Peyer's patch (tissue), 4 donors: Measurements from ENCODE around the gene HOXC6. TPM values are rescaled to one million over a fixed set of nuclear protein-coding genes. Genes with fewer than 3 reads are reported as not detected.

ENCODE experiments used
- DNase-seq, 3 donors: peaks; one replicate each; pipeline ENCODE4 v3.0.0-alpha.2; 2017 to 2019
- H3K27ac ChIP-seq, 4 donors: fragments of 200-600 bp; sonication (generic); one replicate each; pipeline ENCODE4 v1.5.1; 2016 to 2019
- H3K27me3 ChIP-seq, 2 donors: fragments of 200-600 bp; sonication (generic); one replicate each; pipeline ENCODE4 v1.5.1; 2019
- H3K36me3 ChIP-seq, 3 donors: fragments of 200-600 bp; sonication (generic); one replicate each; pipeline ENCODE4 v1.5.1; 2016 to 2019
- H3K4me1 ChIP-seq, 4 donors: fragments of 200-600 bp; sonication (generic); one replicate each; pipeline ENCODE4 v1.5.1; 2016 to 2019
- H3K4me3 ChIP-seq, 4 donors: fragments of 200-600 bp; sonication (generic); 1 replicate in 3 of 4; 2 replicates in 1 of 4; pipeline ENCODE4 v1.5.1; 2016 to 2019; ENCODE audit warnings: mild to moderate bottlenecking in 1 of 4
- H3K9me3 ChIP-seq, 4 donors: fragments of 200-600 bp; sonication (generic); one replicate each; pipeline ENCODE4 v1.5.1; 2016 to 2019; ENCODE audit warnings: mild to moderate bottlenecking in 1 of 4
- CTCF ChIP-seq, 6 experiments: fragments of 450-650 bp in 4 of 6; fragments of 200-600 bp in 2 of 6; sonication (generic) in 1 of 6; IDR thresholded peaks; one replicate each; pipeline ENCODE4 v1.5.1; 2017 to 2019; ENCODE audit warnings: antibody characterized with exemption in 6 of 6, mild to moderate bottlenecking in 3 of 6, moderate library complexity in 1 of 6
- POLR2A ChIP-seq, 2 donors: fragments of 450-650 bp; IDR thresholded peaks; one replicate each; pipeline ENCODE4 v1.5.1; 2017; ENCODE audit warnings: antibody characterized with exemption in 2 of 2, mild to moderate bottlenecking in 2 of 2, moderate library complexity in 2 of 2
- total RNA-seq, 4 donors: library from RNA; depleted of rRNA; stranded (reverse); fragments of >200 nt; gene quantifications; one replicate each; pipeline ENCODE4 v1.1.0, GENCODE V29; 2016

HOXC6 gene
- total RNA-seq, 4 donors from 2014 or later: 0.70 to 1.7 (median 1.3) TPM

- DNase-seq: peak; percentile 75 to 90 (median 80)
- Histone ChIP-seq H3K4me3 (peak overlapping the region; percentile 34 to 56 (median 47)), H3K27ac (peak overlapping the region; percentile 76 to 94 (median 82)), H3K4me1 (peaks cover 0 to 18% (median 5%) of the 10 kb centered on the region in 4 donors), H3K27me3 (peaks cover 0 to 15% of the 10 kb centered on the region in 2 donors), H3K9me3 (no peaks in the 10 kb centered on the region), H3K36me3 (no peaks in the 10 kb centered on the region)
- TF ChIP-seq CTCF (IDR thresholded peaks at IDR 0.05) (no peak), POLR2A (IDR thresholded peaks at IDR 0.05) (peak in 1 of 2 donors; percentile 12)
Measured at GRCh38 chr12:54017878-54018467, 10.3 kb upstream of the HOXC6 start.

GRCh38 chr12:54018468-54018984 is 9.7 kb upstream of the HOXC6 start:
- peak in 1 of 3 donors; percentile 51 for DNase-seq
- H3K4me1 ChIP-seq: peaks cover 0 to 18% (median 5%) of the 10 kb centered on the region in 4 donors
- H3K36me3 ChIP-seq: no peaks in the 10 kb centered on the region
- TF ChIP-seq POLR2A (IDR thresholded peaks at IDR 0.05) (no peak), CTCF (IDR thresholded peaks at IDR 0.05) (no peak)
- peaks cover 0 to 15% of the 10 kb centered on the region in 2 donors for H3K27me3 ChIP-seq
- H3K9me3 ChIP-seq: no peaks in the 10 kb centered on the region
- H3K4me3 ChIP-seq: peak overlapping the region; percentile 34 to 56 (median 47)
- H3K27ac ChIP-seq: peak overlapping the region; percentile 76 to 94 (median 82)

GRCh38 chr12:54019091-54019811 is 9.0 kb upstream of the HOXC6 start:
- peak in 1 of 3 donors; percentile 46 for DNase-seq
- TF ChIP-seq POLR2A (IDR thresholded peaks at IDR 0.05) (no peak), CTCF (IDR thresholded peaks at IDR 0.05) (no peak)
- Histone ChIP-seq H3K4me1 (peaks cover 0 to 18% (median 5%) of the 10 kb centered on the region in 4 donors), H3K27ac (peak overlapping the region; percentile 76 to 94 (median 82)), H3K36me3 (no peaks in the 10 kb centered on the region), H3K4me3 (peak overlapping the region; percentile 7 to 56 (median 33)), H3K27me3 (peaks cover 0 to 14% of the 10 kb centered on the region in 2 donors), H3K9me3 (no peaks in the 10 kb centered on the region)

GRCh38 chr12:54019924-54020590 is 8.2 kb upstream of the HOXC6 start:
- Histone ChIP-seq H3K36me3 (no peaks in the 10 kb centered on the region), H3K9me3 (no peaks in the 10 kb centered on the region), H3K4me3 (peak overlapping the region in 2 of 4 donors; percentile 45 to 56), H3K4me1 (peaks cover 0 to 18% (median 5%) of the 10 kb centered on the region in 4 donors), H3K27me3 (peaks cover 0 to 8% of the 10 kb centered on the region in 2 donors), H3K27ac (peak overlapping the region; percentile 76 to 94 (median 82))
- TF ChIP-seq POLR2A (IDR thresholded peaks at IDR 0.05) (no peak), CTCF (IDR thresholded peaks at IDR 0.05) (no peak)
- DNase-seq: no peak

- peaks cover 0 to 3% of the 10 kb centered on the region in 2 donors for H3K27me3 ChIP-seq
Measured at GRCh38 chr12:54020591-54021405, 7.4 kb upstream of the HOXC6 start.

More at GRCh38 chr12:54020591-54021405, 7.4 kb upstream of the HOXC6 start:
- Histone ChIP-seq H3K36me3 (no peaks in the 10 kb centered on the region), H3K4me3 (peak overlapping the region in 3 of 4 donors; percentile 6 to 56 (median 36)), H3K27ac (peak overlapping the region; percentile 23 to 94 (median 82)), H3K9me3 (no peaks in the 10 kb centered on the region), H3K4me1 (peaks cover 0 to 15% (median 3%) of the 10 kb centered on the region in 4 donors)
- TF ChIP-seq POLR2A (IDR thresholded peaks at IDR 0.05) (no peak), CTCF (IDR thresholded peaks at IDR 0.05) (no peak)
- DNase-seq: no peak
